Gastroesophageal sphincter (tissue), 3 donors: ENCODE results near the gene SEPTIN2.

ENCODE experiments used
- CTCF ChIP-seq, 4 experiments: fragments of 200-600 bp in 2 of 4; fragments of 450-650 bp in 2 of 4; sonication (generic) in 1 of 4; IDR thresholded peaks; one replicate each; pipeline ENCODE4 v1.5.1; 2017 to 2019; ENCODE audit warnings: antibody characterized with exemption in 4 of 4, mild to moderate bottlenecking in 2 of 4, moderate library complexity in 2 of 4
- POLR2A ChIP-seq, 2 donors: fragments of 450-650 bp; IDR thresholded peaks; one replicate each; pipeline ENCODE4 v1.6.1; 2017; ENCODE audit warnings: antibody characterized with exemption in 2 of 2, mild to moderate bottlenecking in 2 of 2, moderate library complexity in 1 of 2

- TF ChIP-seq CTCF (IDR thresholded peaks at IDR 0.05): no peak
- TF ChIP-seq POLR2A (IDR thresholded peaks at IDR 0.05): no peak
These were observed 52.9 kb downstream of the SEPTIN2 start for GRCh38 chr2:241368643-241369042.
